Head of caudate nucleus (tissue), 42 donors: Measurements from ENCODE around the gene SPEN.
"Not testable (repeated sequence)": the region's sequence is repeated elsewhere in the genome, so short reads cannot be mapped to it uniquely, and the experiment has no call there.

Experiments used
- DNase-seq, 42 donors: peaks; one replicate each; pipeline versions ENCODE4 v3.0.0 to v3.0.0-alpha.2; 2020 to 2021; ENCODE audit warnings: mixed read lengths in 7 of 42
- intact Hi-C: fragments of 100-400 bp; cut with DNase I; formaldehyde crosslinking; loops from one replicate; pipeline ENCODE4 v1.15.0; 2022

SPEN gene

GRCh38 chr1:15963363-15963967 is 116.0 kb downstream of the SPEN start:
- intact Hi-C loops = no loop called here
- peak in 1 of 42 donors; percentile 22 for DNase-seq

GRCh38 chr1:15963968-15964648 is 116.6 kb downstream of the SPEN start:
- no peak for DNase-seq
- intact Hi-C loops = no loop called here

GRCh38 chr1:15965228-15965767 is 117.8 kb downstream of the SPEN start:
- intact Hi-C loops = loop anchor here (5.0 kb wide), 1 partner anchor 128 kb away; no protein-coding TSS in a partner anchor

DNA sequence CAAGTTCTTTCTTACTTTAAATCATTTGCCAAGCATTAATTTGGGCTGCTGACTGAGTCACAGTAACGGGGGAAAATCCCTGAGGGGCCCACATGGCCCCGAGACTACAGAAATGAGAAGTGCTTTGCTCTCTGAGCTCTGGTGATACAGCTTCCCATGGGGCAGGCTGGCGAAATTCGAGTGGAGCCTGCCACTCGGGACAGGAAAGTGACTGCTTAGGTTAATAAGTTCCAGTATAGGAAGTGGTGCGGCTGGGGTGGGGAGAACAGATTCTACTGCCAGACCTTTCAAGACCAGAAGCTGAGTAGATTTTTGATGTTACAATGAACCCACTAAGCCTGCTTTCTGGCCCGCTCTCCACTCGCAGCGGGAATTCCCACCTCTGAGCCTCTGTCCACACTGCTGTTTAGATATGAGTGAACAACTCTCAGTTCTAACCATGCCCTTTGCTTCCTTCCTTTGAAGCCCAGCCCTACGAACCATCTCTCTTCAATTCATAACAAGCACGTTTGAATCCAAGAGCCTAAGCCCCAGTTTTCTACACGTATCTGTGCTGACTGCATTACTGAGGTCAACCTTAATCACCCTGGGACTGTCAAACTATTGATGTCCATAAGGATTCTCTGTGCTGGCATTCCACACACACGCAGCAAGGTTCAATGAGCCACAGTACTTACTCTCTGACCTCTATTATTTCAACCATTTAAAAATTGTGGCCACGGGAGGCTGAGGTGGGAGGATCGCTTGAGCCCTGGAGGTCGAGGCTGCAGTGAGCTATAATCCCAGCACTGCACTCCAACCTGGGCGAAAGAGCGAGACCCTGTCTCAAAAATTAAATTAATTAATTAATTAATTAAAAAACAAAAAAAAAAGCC is 118.8 kb downstream of the SPEN start:
- peak in 21 of 42 donors; percentile 22 to 76 (median 44) for DNase-seq
- intact Hi-C loops = loop anchor here (5.0 kb wide), 1 partner anchor 129 kb away; no protein-coding TSS in a partner anchor

More at GRCh38 chr1:15965228-15965767, 117.8 kb downstream of the SPEN start:
- DNase-seq = peak in 41 of 42 donors; percentile 44 to 92 (median 78)

GRCh38 chr1:15966956-15967344 is 119.4 kb downstream of the SPEN start:
- intact Hi-C loops = loop anchor here (5.0 kb wide), 1 partner anchor 130 kb away; no protein-coding TSS in a partner anchor
- DNase-seq = peak in 1 of 42 donors; percentile 19

DNA sequence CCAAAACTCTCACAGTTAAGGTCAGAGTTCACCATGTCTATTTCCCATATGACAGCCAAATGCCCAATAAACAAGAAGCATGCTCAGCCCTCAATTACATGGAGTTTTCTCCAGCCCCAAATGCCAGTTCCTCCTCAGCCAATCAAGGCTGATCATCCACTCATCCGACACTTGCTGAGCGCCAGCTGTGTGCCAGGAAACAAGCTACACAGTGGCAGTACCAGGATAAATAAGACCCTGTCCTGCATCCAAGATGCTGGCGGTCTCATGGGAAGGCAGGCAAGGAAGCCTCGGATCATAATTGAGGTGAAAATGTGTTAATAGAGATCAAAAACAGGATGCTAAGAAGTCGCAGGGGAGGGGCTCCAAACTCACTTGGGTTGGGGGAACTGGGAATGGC is 120.7 kb downstream of the SPEN start:
- DNase-seq = peak in 20 of 42 donors; percentile 28 to 74 (median 52)

GRCh38 chr1:15969321-15969880 is 121.9 kb downstream of the SPEN start:
- intact Hi-C loops = loop anchor here (5.0 kb wide), 1 partner anchor 132 kb away; no protein-coding TSS in a partner anchor
- peak in 2 of 42 donors; percentile 5 to 13 for DNase-seq

More for the DNA sequence above, 120.7 kb downstream of the SPEN start:
- intact Hi-C loops = loop anchor here (5.0 kb wide), 1 partner anchor 131 kb away; no protein-coding TSS in a partner anchor

DNA sequence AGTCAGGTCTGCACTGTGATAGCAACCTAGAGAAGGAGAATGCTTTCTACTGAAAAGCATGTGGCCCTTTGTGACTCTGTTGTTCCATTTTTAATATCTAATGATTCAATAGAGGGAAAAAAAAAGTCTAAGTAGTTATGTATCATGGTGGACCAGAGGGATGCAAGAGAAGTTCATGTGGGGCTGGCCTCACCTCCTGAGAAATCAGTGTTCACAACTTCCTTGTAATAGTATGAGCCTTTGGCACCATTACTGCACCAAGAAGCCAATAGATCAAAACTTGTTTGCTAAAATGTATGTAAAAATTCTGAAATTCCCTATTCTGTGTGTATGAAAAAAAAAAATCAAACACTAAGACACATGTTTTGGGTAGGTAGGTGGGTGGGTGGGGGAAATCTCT is 123.4 kb downstream of the SPEN start:
- intact Hi-C loops = no loop called here
- no peak for DNase-seq

- peak in 1 of 42 donors; percentile 3 for DNase-seq
- intact Hi-C loops = no loop called here
Observed at GRCh38 chr1:15972409-15972808, 124.9 kb downstream of the SPEN start.

- intact Hi-C loops = no loop called here
- peak in 2 of 42 donors; percentile 1 to 11 for DNase-seq
Observed at GRCh38 chr1:15973772-15974171, 126.3 kb downstream of the SPEN start.

GRCh38 chr1:15974855-15975254 is 127.3 kb downstream of the SPEN start:
- intact Hi-C loops = no loop called here
- DNase-seq = no peak

DNA sequence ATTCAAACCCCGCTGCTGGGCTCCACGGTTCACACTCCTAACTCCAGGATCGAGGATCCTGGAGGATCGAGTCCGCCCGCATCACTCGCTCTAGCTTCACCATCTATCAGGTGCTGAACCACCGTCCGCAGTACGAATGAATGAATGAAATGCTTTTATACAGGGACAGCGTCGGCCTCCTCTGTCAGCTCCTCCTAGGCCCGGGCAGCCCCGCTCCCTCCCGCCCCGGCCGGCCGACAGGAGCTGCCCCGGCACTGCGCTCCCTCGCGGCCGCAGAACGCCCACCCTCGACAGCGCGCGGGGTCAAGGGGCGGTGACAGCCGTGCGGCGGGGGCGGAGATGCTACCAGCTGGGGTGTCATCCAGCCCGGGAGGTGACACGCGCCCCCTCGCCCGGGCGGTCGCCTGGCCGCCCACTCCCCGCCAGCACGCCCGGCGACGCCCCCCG is 127.9 kb downstream of the SPEN start:
- intact Hi-C loops = no loop called here
- peak; percentile 47 to 93 (median 82) for DNase-seq

DNA sequence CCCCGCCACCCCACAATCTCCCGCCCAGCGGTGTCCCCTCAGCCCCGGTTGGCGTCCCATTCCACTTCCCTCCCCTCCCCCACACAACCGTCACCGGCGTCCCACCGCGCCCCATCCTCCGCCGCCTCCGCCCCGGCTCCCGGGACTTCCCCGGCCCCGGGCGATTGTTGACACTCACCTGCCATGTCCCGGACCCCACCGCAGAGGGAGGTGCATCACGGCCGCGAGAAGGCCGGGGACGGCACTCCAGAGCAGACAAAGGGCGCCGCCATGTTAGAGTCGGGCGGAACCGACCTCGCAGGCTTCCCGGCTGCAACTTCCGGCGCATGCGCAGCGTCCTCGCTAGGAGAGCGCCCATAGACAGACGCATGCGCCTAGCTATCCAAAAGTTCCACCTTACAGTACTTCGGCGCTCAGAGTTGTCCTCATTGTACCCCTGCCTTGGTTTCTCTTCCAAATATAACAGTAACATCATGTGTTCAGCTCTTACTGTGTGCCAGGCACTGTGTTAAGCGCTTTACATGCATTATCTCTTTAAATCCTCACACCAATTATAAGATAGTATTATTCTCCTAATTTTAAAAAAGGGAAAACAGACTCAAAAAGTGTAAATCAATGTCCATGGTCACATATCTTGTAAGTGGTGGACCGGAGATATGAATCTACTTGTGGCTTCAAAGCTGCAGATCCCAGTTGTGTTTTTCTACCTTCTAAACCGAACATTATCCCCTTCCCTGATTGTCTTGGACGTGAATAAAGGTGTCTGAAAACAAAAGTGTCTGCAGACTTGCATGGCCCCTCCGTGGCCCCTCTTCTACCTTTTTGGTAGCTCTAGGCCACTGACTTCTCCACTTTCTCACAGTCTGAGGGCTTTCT is 128.5 kb downstream of the SPEN start, which contains the start of gene ZBTB17:
TSS of gene ZBTB17 (minus strand) at position 297 of the 876 bp plus-strand sequence. CDS start 27,606 bp downstream, outside the sequence.
- peak; percentile 84 to 96 (median 92) for DNase-seq
- intact Hi-C loops = no loop called here

GRCh38 chr1:15977947-15978346 is 130.4 kb downstream of the SPEN start:
- DNase-seq, intact Hi-C loops: not testable (repeated sequence)

DNA sequence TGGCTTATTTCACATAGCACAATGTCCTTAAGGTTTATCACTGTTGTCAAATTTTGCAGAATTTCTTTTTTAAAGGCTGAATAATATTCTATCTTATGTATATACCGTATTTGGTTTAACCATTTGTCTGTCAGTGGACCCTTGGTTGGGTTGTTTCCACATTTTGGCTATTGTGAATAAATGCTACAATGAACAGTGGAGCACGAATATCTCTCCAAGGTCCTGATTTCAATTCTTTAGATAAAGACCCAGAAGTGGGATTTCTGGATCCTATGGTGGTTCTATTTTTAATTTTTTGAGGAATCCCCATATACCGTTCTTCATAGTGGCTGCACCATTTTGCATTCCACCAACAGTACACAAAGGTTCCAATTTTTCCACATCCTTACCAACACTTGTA is 134.2 kb downstream of the SPEN start:
- DNase-seq = no peak
- intact Hi-C loops = no loop called here

DNA sequence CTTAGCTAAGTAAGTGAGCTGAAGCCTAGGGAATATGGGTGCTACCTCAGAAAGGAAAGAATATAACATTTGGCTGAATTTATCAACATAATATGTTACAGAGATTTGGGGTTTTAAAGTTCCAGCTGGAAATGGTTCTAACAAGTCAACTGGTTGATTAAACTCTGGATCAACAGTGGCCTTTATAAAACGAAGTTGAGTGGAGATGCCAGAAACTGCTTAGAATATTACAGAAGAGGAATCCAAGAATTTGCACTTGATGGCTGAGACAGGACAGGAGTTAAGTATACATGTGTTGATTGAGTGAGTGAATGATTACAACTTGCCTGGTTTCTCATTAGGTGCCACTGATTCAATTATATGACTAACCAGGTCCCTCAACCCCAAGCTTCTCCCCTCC is 135.8 kb downstream of the SPEN start:
- no peak for DNase-seq
- intact Hi-C loops = no loop called here

DNA sequence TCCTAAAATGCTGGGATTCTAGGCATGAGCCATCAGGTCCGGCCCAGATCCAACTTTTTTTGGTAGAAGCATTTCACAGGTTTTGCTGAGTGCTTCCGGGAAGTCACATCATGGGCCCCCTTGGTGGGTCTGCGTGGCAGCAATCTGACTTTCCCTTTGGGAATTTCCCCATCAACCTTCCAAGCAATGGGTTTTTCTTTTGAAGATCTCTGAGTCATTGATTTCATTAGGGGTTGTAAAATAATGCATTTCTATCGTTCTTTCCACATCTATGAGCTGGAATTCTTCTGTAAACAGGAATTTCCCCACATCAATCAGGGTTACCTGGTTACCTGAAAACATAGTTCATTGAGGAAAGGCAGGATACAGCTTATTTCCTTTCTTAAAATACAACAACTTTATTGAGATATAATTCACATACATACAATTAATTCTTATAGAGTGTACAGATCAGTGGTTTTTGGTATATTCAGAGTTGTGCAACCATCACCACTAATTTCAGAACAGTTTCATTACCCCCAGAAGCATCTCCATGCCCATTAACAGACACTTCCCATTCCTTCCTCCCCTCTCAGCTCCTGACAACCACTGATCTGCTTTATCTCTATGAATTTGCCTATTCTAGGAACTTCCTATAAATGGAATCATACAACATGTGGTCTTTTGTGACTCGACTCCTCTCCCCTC is 138.2 kb downstream of the SPEN start:
- DNase-seq = peak in 1 of 42 donors; percentile 28
- intact Hi-C loops = no loop called here
